Kidney (tissue), 14 donors: Measurements from ENCODE around the gene ARHGEF28. TPM values are rescaled to one million over a fixed set of nuclear protein-coding genes. Genes with fewer than 3 reads are reported as not detected.

Experiments used
- DNase-seq, 5 donors: peaks; one replicate each; pipeline ENCODE4 v3.0.0-alpha.2; 2013 to 2020
- FAIRE-seq: peaks from 2 replicates; lab custom pipeline; 2012; peaks lifted over from hg19 to GRCh38; lab: Jason Lieb, UNC
- H3K27ac ChIP-seq, 2 donors: one replicate each; pipeline ENCODE4 v1.7.0; 2013; ENCODE audit warnings: low read depth in 2 of 2, low read length in 2 of 2, inconsistent platforms in 1 of 2
- H3K27me3 ChIP-seq: one replicate; pipeline ENCODE4 v1.7.1; 2013; ENCODE audit warnings: low read length, inconsistent platforms; ENCODE audit not compliant: control insufficient read depth, insufficient read depth
- H3K36me3 ChIP-seq, 3 donors: one replicate each; pipeline versions ENCODE4 v1.7.0 to v1.7.1; 2013; ENCODE audit warnings: low read length in 3 of 3, control low read depth in 1 of 3, inconsistent platforms in 1 of 3; ENCODE audit not compliant: insufficient read depth in 3 of 3, control insufficient read depth in 2 of 3
- H3K4me1 ChIP-seq, 3 donors: one replicate each; pipeline versions ENCODE4 v1.7.0 to v1.7.1; 2013; ENCODE audit warnings: low read length in 3 of 3, inconsistent platforms in 1 of 3, low read depth in 1 of 3; ENCODE audit not compliant: control insufficient read depth in 2 of 3, insufficient read depth in 2 of 3
- H3K4me3 ChIP-seq, 3 donors: one replicate each; pipeline versions ENCODE4 v1.7.0 to v1.8.1; 2013; ENCODE audit warnings: low read length in 3 of 3, control low read depth in 1 of 3, inconsistent platforms in 1 of 3
- H3K9ac ChIP-seq, 3 donors: one replicate each; pipeline versions ENCODE4 v1.7.0 to v1.7.1; 2013; ENCODE audit warnings: low read length in 3 of 3, control low read depth in 1 of 3, inconsistent platforms in 1 of 3
- H3K9me3 ChIP-seq, 3 donors: one replicate each; pipeline versions ENCODE4 v1.7.0 to v1.7.1; 2013; ENCODE audit warnings: low read length in 3 of 3, control low read depth in 1 of 3, inconsistent platforms in 1 of 3; ENCODE audit not compliant: control insufficient read depth in 2 of 3, insufficient read depth in 1 of 3
- intact Hi-C: fragments of 100-400 bp; cut with DNase I; formaldehyde crosslinking; loops from one replicate; pipeline ENCODE4 v1.11.1; 2022
- polyA plus RNA-seq: library from polyadenylated mRNA; stranded (reverse); fragments of 350-450 nt; fragmentation: Illumina TruSeq; extraction: RNeasy Lipid Tissue Mini Kit (QIAGEN cat#74804); gene quantifications from one replicate; pipeline ENCODE4 v1.2.3, GENCODE V29; 2014; ENCODE audit warnings: low read depth, low replicate concordance; ENCODE audit not compliant: insufficient read depth
- total RNA-seq: library from RNA; stranded (reverse); fragmentation: NEBNext Ultra II Directional; extraction: Animal tissue kit (Norgen Biotek cat#: 25700); gene quantifications from one replicate; pipeline ENCODE4 v1.2.1, GENCODE V29; 2021
- TF ChIP-seq, protein P1 (sequence below): IDR thresholded peaks from 3 replicates; pipeline ENCODE4 v1.5.1; 2012; ENCODE audit warnings: mild to moderate bottlenecking, moderate library complexity, borderline replicate concordance; ENCODE audit not compliant: insufficient read depth; ENCODE audit errors: extremely low read depth
- donor health status: control.
- donor health status: control.
- donor health status: control.
- donor health status: control.
- donor health status: control.
- donor health status: DM: yes; HTN: yes; CAD: no.
- donor health status: Normal renal cell carcinoma (clear cell type).

Gene ARHGEF28
- total and polyA plus RNA-seq, 2 donors from 2014 or later: 21.9 to 66.3 TPM

GRCh38 chr5:73630765-73631164 lies 4.8 kb downstream of the ARHGEF28 start:
- TF ChIP-seq, protein P1, sequence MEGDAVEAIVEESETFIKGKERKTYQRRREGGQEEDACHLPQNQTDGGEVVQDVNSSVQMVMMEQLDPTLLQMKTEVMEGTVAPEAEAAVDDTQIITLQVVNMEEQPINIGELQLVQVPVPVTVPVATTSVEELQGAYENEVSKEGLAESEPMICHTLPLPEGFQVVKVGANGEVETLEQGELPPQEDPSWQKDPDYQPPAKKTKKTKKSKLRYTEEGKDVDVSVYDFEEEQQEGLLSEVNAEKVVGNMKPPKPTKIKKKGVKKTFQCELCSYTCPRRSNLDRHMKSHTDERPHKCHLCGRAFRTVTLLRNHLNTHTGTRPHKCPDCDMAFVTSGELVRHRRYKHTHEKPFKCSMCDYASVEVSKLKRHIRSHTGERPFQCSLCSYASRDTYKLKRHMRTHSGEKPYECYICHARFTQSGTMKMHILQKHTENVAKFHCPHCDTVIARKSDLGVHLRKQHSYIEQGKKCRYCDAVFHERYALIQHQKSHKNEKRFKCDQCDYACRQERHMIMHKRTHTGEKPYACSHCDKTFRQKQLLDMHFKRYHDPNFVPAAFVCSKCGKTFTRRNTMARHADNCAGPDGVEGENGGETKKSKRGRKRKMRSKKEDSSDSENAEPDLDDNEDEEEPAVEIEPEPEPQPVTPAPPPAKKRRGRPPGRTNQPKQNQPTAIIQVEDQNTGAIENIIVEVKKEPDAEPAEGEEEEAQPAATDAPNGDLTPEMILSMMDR: no peak
- no peaks in the 10 kb centered on the region for H3K9me3 ChIP-seq
- H3K27ac ChIP-seq: no peak overlapping the region
- no peak for DNase-seq
- H3K27me3 ChIP-seq: peaks cover 6% of the 10 kb centered on the region
- no peaks in the 10 kb centered on the region for H3K36me3 ChIP-seq
- H3K4me3 ChIP-seq: no peak overlapping the region
- H3K9ac ChIP-seq: no peak overlapping the region
- no peak for FAIRE-seq
- peaks cover 0 to 4% (median 4%) of the 10 kb centered on the region in 3 donors for H3K4me1 ChIP-seq
- intact Hi-C loops: no loop called here

GRCh38 chr5:73631500-73631899 lies 5.5 kb downstream of the ARHGEF28 start:
- intact Hi-C loops: no loop called here
- Histone ChIP-seq H3K27ac (no peak overlapping the region), H3K4me3 (no peak overlapping the region), H3K27me3 (peaks cover 6% of the 10 kb centered on the region), H3K9ac (no peak overlapping the region), H3K9me3 (no peaks in the 10 kb centered on the region), H3K36me3 (no peaks in the 10 kb centered on the region), H3K4me1 (peaks cover 0 to 4% (median 3%) of the 10 kb centered on the region in 3 donors)
- no peak for FAIRE-seq
- TF ChIP-seq, protein P1: no peak
- DNase-seq: no peak

DNA sequence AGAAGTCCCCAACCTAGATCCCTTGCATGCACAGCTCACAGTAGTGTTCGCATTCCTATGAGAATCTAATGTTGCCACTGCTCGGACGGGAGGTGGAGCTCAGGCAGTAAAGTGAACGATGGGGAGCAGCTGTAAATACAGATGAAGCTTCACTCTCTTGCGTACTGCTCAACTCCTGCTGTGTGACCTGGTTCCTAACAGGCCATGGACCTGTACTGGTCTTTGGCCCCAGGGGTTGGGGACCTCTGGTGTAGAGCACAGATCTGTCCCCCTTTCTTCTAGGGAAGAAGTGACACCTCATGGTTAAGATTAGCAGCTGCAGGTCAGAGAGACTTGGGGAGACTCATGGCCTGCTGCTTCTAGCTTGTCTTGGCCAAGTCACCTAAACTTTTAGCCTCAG lies 7.1 kb downstream of the ARHGEF28 start:
- intact Hi-C loops: no loop called here
- Histone ChIP-seq H3K27me3 (no peaks in the 10 kb centered on the region), H3K4me1 (peaks cover 0 to 4% (median 0%) of the 10 kb centered on the region in 3 donors), H3K9me3 (no peaks in the 10 kb centered on the region), H3K36me3 (no peaks in the 10 kb centered on the region), H3K4me3 (no peak overlapping the region), H3K27ac (no peak overlapping the region), H3K9ac (no peak overlapping the region)
- peak in 1 of 5 donors; percentile 18 for DNase-seq
- no peak for FAIRE-seq
- TF ChIP-seq, protein P1: no peak

DNA sequence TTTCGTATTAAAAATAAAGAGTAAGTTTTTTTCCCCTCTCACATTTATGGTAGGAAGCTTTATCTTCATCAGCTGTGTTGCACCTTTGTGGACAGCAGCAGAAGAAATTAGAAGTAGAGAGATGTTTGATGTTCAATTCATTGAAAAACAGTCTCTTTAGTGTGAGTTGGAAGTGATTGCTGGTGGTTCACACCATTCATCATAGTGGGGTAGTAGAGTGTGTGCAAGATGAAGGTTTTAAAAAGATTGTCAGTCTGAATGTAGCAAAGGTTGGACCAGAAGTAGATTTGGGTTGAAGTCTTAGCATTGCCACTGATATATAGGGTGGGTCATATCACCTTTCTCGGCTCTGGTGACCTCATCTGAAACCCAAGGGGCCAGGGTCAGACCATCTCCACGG lies 10.4 kb downstream of the ARHGEF28 start:
- intact Hi-C loops: no loop called here
- H3K4me3 ChIP-seq: no peak overlapping the region
- DNase-seq (no peak), FAIRE-seq (no peak)
- no peaks in the 10 kb centered on the region for H3K4me1 ChIP-seq
- TF ChIP-seq, protein P1: no peak
- no peaks in the 10 kb centered on the region for H3K9me3 ChIP-seq
- no peak overlapping the region for H3K9ac ChIP-seq
- no peak overlapping the region for H3K27ac ChIP-seq
- H3K27me3 ChIP-seq: no peaks in the 10 kb centered on the region
- no peaks in the 10 kb centered on the region for H3K36me3 ChIP-seq
